GM06990 (cell line): ENCODE data around the gene CCL18.
"Not testable (repeated sequence)": the region's sequence is repeated elsewhere in the genome, so short reads cannot be mapped to it uniquely, and the experiment has no call there.

Experiments
- DNase-seq: peaks from one replicate; pipeline ENCODE4 v3.0.0-alpha.2; 2011; ENCODE audit not compliant: insufficient read length; ENCODE audit errors: extremely low read depth
- H3K27me3 ChIP-seq: replicated peaks from 2 replicates; pipeline ENCODE4 v1.6.0; 2011; ENCODE audit warnings: low read length; ENCODE audit not compliant: control insufficient read depth, insufficient read depth
- H3K36me3 ChIP-seq: 2 replicates; pipeline ENCODE4 v1.5.1; 2011; ENCODE audit warnings: low read length; ENCODE audit not compliant: control insufficient read depth, insufficient read depth
- H3K4me3 ChIP-seq: replicated peaks from 2 replicates; pipeline ENCODE4 v1.5.1; 2011; ENCODE audit warnings: low read depth, mild to moderate bottlenecking, control low read depth, low read length
- TF ChIP-seq, protein P1 (sequence below): IDR thresholded peaks from 2 replicates; pipeline ENCODE4 v1.5.1; 2011; ENCODE audit warnings: low read length, control low read depth, mild to moderate bottlenecking, inconsistent platforms; ENCODE audit not compliant: insufficient read depth, poor library complexity, severe bottlenecking

The CCL18 gene

DNA sequence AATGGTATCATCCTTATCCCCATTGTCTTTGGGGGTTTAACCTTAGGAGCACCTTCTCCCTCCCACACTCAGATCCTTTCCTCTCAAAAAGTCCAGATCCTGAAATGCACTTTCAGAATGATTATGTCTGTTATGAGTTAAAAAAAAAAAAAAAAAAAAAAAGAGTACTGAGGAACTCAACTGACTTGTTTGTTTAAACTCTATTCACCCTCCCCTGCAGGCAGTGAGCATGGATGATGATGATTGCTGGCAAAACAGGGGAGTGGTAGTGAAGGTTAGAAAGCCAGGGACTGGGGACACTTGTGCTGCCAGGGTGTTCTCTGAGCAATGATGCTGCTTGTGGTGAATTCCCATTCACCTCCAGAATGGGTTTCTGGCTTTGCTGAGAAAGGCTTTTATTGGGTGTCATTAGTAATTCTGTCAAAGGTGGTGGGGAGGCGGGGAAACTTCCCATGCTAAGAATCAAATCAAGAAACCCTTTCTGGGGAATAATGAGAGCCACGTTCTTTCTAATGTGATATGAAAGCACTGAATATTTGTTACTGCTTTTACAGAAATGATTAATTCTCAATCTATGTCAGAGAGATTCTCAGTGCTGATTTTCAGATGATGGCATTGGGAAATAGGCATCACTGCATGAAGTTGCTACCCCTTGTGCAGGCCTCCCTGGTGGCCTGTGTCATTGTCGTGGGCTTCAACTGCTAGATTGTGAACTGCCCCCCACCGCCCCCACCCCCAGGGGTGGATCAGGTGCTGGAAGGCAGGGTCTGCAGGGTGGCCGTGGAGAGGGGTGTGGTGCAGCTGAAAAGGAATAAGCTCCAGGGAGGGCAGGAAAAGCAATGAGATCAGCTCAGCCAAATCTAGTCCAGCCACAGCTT, 53.7 kb downstream of the CCL18 start:
- no peak overlapping the region for H3K4me3 ChIP-seq
- TF ChIP-seq, protein P1, sequence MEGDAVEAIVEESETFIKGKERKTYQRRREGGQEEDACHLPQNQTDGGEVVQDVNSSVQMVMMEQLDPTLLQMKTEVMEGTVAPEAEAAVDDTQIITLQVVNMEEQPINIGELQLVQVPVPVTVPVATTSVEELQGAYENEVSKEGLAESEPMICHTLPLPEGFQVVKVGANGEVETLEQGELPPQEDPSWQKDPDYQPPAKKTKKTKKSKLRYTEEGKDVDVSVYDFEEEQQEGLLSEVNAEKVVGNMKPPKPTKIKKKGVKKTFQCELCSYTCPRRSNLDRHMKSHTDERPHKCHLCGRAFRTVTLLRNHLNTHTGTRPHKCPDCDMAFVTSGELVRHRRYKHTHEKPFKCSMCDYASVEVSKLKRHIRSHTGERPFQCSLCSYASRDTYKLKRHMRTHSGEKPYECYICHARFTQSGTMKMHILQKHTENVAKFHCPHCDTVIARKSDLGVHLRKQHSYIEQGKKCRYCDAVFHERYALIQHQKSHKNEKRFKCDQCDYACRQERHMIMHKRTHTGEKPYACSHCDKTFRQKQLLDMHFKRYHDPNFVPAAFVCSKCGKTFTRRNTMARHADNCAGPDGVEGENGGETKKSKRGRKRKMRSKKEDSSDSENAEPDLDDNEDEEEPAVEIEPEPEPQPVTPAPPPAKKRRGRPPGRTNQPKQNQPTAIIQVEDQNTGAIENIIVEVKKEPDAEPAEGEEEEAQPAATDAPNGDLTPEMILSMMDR, result no peak
- peak; percentile 44 for DNase-seq
- no peaks in the 10 kb centered on the region for H3K36me3 ChIP-seq
- no peaks in the 10 kb centered on the region for H3K27me3 ChIP-seq

DNA sequence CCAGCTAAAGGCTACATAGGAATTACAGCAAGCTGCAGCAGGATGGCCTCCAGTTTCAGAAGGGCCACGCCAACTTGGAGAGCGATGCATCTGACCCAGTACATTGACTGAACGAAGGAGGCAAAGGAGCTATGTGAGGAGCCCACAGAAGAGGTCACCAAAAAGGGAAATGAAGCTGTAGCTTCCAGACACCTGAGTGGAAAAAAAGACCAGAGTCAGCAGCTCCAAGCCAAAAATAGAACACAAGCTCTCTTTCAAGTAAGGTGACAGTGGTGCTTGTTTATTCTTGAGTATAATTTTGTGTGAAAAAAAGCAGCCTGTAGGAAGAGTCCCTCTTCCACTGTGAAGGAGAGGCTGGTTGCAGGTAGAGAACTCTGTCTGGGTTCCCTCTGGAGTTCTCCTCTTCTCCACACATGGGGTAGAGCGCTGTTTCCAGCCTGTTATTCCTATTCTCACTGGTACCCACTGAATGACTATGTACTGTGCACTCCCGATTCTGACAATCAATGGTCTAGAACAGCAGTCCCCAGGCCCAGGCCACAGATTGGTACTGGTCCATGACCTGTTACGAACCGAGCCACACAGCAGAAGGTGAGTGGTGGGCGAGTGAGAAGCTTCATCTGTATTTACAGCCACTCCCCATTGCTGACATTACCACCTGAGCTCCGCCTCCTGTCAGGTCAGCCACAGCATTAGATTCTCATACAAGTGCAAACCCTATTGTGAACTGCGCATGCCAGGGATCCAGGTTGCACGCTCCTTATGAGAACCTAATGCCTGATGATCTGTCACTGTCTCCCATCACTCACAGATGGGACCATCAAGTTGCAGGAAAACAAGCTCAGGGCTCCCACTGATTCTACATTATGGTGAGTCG, 54.6 kb downstream of the CCL18 start:
- DNase-seq, result no peak
- Histone ChIP-seq H3K27me3 (no peaks in the 10 kb centered on the region), H3K4me3 (no peak overlapping the region), H3K36me3 (no peaks in the 10 kb centered on the region)
- TF ChIP-seq, protein P1, result no peak

DNA sequence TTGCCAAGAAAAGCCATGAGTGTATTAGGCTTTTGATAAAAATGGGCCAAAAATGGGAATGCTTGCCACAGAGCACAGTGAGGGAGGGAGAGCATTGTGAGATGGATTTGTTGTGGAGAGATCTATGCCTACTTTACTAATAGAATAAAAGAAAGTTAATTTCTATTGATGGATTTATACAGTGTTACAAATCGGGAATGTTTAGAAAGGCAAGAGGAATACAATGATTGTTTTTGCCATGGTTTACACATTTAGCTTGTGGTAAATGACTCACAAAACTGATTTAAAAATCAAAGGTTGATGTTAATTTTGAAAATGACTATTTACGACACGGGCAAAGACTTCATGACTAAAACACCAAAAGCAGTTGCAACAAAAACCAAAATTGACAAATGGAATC, 56.1 kb downstream of the CCL18 start:
- Histone ChIP-seq H3K4me3 (no peak overlapping the region), H3K27me3 (no peaks in the 10 kb centered on the region), H3K36me3 (no peaks in the 10 kb centered on the region)
- DNase-seq, result no peak
- TF ChIP-seq, protein P1, result no peak

DNA sequence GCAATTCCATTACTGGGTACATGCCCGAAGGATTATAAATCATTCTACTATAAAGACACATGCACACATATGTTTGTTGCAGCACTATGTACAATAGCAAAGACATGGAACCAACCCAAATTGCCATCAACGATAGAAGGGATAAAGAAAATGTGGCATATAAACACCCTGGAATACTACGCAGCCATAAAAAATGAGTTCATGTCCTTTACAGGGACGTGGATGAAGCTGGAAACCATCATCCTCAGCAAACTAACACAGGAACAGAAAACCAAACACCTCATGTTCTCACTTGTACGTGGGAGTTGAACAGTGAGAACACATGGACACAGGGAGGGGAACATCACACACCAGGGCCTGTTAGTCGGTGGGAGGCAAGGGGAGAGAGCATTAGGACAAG, 57.0 kb downstream of the CCL18 start:
- not testable (repeated sequence) for H3K36me3 ChIP-seq, H3K4me3 ChIP-seq, H3K27me3 ChIP-seq, DNase-seq
